Activated CD4-positive, alpha-beta T cell treated with anti-CD3 and anti-CD28 coated beads, Interleukin-2, amount 50 U/mL, for 1 hour (primary cell): ENCODE data around the gene LRRC8B.
"Not testable (repeated sequence)": the region's sequence is repeated elsewhere in the genome, so short reads cannot be mapped to it uniquely, and the experiment has no call there.

Experiments used
- DNase-seq: peaks from one replicate; pipeline ENCODE4 v3.0.0-alpha.2; 2020

The LRRC8B gene

GRCh38 chr1:89609781-89610456, 85.3 kb downstream of the LRRC8B start:
- DNase-seq: peak; percentile 34

- peak; percentile 58 for DNase-seq
These were observed 85.9 kb downstream of the LRRC8B start for GRCh38 chr1:89610457-89611011.

GRCh38 chr1:89611721-89612120, 87.1 kb downstream of the LRRC8B start:
- no peak for DNase-seq

GRCh38 chr1:89613928-89614327, 89.3 kb downstream of the LRRC8B start:
- no peak for DNase-seq

GRCh38 chr1:89615676-89616598, 91.3 kb downstream of the LRRC8B start:
- DNase-seq: no peak

- no peak for DNase-seq
These were observed 92.4 kb downstream of the LRRC8B start for GRCh38 chr1:89616844-89617627.

GRCh38 chr1:89620664-89621063, 96.0 kb downstream of the LRRC8B start:
- no peak for DNase-seq

GRCh38 chr1:89622895-89623294, 98.3 kb downstream of the LRRC8B start:
- no peak for DNase-seq

- DNase-seq: no peak
These were observed 99.7 kb downstream of the LRRC8B start for GRCh38 chr1:89624314-89624713.

- DNase-seq: no peak
These were observed 100.2 kb downstream of the LRRC8B start for GRCh38 chr1:89624715-89625323.

- DNase-seq: no peak
These were observed 103.0 kb downstream of the LRRC8B start for GRCh38 chr1:89627596-89627962.

GRCh38 chr1:89629146-89629545, 104.5 kb downstream of the LRRC8B start:
- no peak for DNase-seq

GRCh38 chr1:89629600-89629999, 105.0 kb downstream of the LRRC8B start:
- not testable (repeated sequence) for DNase-seq

- no peak for DNase-seq
These were observed 105.4 kb downstream of the LRRC8B start for GRCh38 chr1:89630048-89630447.

- DNase-seq: no peak
These were observed 107.4 kb downstream of the LRRC8B start for GRCh38 chr1:89631816-89632656.

GRCh38 chr1:89632657-89633247, 108.1 kb downstream of the LRRC8B start, which contains the start of gene LRRC8C:
LRRC8C (plus strand) TSS chr1:89633120; CDS start chr1:89686474, 53,354 bp downstream.
- DNase-seq: peak; percentile 86

GRCh38 chr1:89633248-89633799, 108.7 kb downstream of the LRRC8B start:
- DNase-seq: peak; percentile 59

GRCh38 chr1:89633800-89634625, 109.4 kb downstream of the LRRC8B start:
- DNase-seq: no peak
